MCF 10A (cell line): ENCODE measurements around the gene METTL21A. TPM values are rescaled to one million over a fixed set of nuclear protein-coding genes. Genes with fewer than 3 reads are reported as not detected.

Experiments used
- BruUV-seq: library from RNA; stranded (reverse); fragments of 400-500 nt; replicated peaks from 2 replicates; lab custom pipeline; 2021; lab: Mats Ljungman, UMichigan
- CTCF ChIA-PET: fragments of 300-600 bp; sonication (Branson Sonifier 250); formaldehyde crosslinking; extraction: SDS; loops from one replicate; lab custom pipeline; 2021; ENCODE audit warnings: antibody characterized with exemption, inconsistent platforms; lab: Yijun Ruan, JAX
- POLR2A ChIA-PET: fragments of 300-600, 350-650 bp; sonication (Branson Sonifier 250); formaldehyde crosslinking; extraction: SDS; loops from one replicate; lab custom pipeline; 2020; ENCODE audit warnings: antibody characterized with exemption, inconsistent platforms; lab: Yijun Ruan, JAX
- DNase-seq: peaks from one replicate; pipeline ENCODE4 v3.0.0-alpha.2; 2018; ENCODE audit not compliant: unreplicated experiment
- H3K27ac Mint-ChIP-seq: one replicate; pipeline ENCODE4 v1.8.0; 2022; ENCODE audit warnings: mild to moderate bottlenecking, low read depth, mixed read lengths; ENCODE audit not compliant: unreplicated experiment
- H3K27me3 Mint-ChIP-seq: one replicate; pipeline ENCODE4 v1.8.0; 2022; ENCODE audit warnings: mixed read lengths; ENCODE audit not compliant: insufficient read depth, unreplicated experiment
- H3K36me3 Mint-ChIP-seq: one replicate; pipeline ENCODE4 v1.8.0; 2022; ENCODE audit warnings: mild to moderate bottlenecking, moderate library complexity, mixed read lengths; ENCODE audit not compliant: insufficient read depth, unreplicated experiment
- H3K4me1 Mint-ChIP-seq: one replicate; pipeline ENCODE4 v1.8.0; 2022; ENCODE audit warnings: mixed read lengths; ENCODE audit not compliant: insufficient read depth, unreplicated experiment
- H3K4me3 Mint-ChIP-seq: one replicate; pipeline ENCODE4 v1.8.0; 2022; ENCODE audit warnings: mild to moderate bottlenecking, moderate library complexity, mixed read lengths; ENCODE audit not compliant: unreplicated experiment
- H3K9me3 Mint-ChIP-seq: one replicate; pipeline ENCODE4 v1.8.0; 2022; ENCODE audit warnings: mixed read lengths; ENCODE audit not compliant: unreplicated experiment
- intact Hi-C: fragments of 100-400 bp; cut with micrococcal nuclease; formaldehyde crosslinking; loops from 2 replicates; pipeline ENCODE4 v1.14.1; 2022
- total RNA-seq: library from RNA; stranded (reverse); gene quantifications from 2 replicates; pipeline ENCODE4 v1.2.3, GENCODE V29; 2022
- TF ChIP-seq, protein P1 (sequence below): fragments of 200-600 bp; IDR thresholded peaks from one replicate; pipeline ENCODE4 v1.8.0; 2022; ENCODE audit warnings: antibody characterized with exemption, mild to moderate bottlenecking; ENCODE audit not compliant: unreplicated experiment

The METTL21A gene
- total RNA-seq, 1 experiment from 2014 or later: 8.4 TPM

DNA sequence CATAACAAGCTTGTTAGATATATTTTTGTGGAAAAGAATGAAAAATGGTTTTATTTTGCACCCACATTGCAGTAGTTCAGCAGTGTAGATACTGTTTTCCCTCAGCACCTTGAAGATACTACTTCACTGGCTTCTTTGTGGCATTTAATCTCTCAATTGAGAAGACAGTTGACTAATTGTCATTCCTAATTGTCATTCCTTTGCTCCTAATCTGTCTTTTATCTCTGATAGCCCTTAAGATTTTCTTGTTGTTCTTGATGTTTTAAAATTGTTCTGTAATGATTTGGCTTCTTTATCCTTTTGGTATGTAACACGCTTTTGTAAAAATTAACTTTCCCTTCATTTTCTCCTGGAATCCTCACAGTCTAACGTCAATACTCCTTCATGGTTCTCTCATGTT lies 48.2 kb upstream of the METTL21A start:
- H3K27ac Mint-ChIP-seq: no peak overlapping the region

DNA sequence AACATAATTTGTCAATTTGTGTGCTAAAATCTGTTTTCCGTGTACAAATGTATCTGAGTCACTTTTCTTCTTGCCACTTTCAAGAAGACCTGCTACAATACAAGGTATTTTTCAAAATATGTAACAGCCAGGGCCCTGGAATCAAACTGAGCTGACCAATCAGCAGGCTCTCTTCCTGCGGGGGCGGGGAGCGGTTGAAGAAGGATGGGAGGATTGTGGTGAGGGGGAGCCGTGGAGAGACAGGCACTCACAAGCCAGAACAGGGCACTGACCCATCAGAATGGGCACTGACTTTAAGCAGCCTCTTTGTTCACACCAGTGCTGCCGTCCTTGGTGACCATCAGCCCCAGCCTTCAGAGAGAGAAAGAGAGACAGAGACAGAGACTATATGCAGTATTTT lies 45.7 kb upstream of the METTL21A start:
- POLR2A ChIA-PET: interaction anchor here (0.6 kb wide), 1 partner anchor 18 kb away, joined by 3 read pairs; no protein-coding TSS in a partner anchor
- H3K36me3 Mint-ChIP-seq: no peaks in the 10 kb centered on the region
- no peaks in the 10 kb centered on the region for H3K27me3 Mint-ChIP-seq
- no peaks in the 10 kb centered on the region for H3K4me1 Mint-ChIP-seq
- intact Hi-C loops: no loop called here
- H3K27ac Mint-ChIP-seq: no peak overlapping the region
- no TSS peak for BruUV-seq
- TF ChIP-seq, protein P1, sequence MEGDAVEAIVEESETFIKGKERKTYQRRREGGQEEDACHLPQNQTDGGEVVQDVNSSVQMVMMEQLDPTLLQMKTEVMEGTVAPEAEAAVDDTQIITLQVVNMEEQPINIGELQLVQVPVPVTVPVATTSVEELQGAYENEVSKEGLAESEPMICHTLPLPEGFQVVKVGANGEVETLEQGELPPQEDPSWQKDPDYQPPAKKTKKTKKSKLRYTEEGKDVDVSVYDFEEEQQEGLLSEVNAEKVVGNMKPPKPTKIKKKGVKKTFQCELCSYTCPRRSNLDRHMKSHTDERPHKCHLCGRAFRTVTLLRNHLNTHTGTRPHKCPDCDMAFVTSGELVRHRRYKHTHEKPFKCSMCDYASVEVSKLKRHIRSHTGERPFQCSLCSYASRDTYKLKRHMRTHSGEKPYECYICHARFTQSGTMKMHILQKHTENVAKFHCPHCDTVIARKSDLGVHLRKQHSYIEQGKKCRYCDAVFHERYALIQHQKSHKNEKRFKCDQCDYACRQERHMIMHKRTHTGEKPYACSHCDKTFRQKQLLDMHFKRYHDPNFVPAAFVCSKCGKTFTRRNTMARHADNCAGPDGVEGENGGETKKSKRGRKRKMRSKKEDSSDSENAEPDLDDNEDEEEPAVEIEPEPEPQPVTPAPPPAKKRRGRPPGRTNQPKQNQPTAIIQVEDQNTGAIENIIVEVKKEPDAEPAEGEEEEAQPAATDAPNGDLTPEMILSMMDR: no peak
- no peaks in the 10 kb centered on the region for H3K9me3 Mint-ChIP-seq
- no peak for DNase-seq
- no peak overlapping the region for H3K4me3 Mint-ChIP-seq
- CTCF ChIA-PET: no interaction called here

More for the DNA sequence above, 48.2 kb upstream of the METTL21A start:
- H3K27me3 Mint-ChIP-seq: no peaks in the 10 kb centered on the region
- no peak for DNase-seq
- no peak overlapping the region for H3K4me3 Mint-ChIP-seq
- CTCF ChIA-PET: no interaction called here
- BruUV-seq: no TSS peak
- intact Hi-C loops: no loop called here
- H3K4me1 Mint-ChIP-seq: peaks cover 7% of the 10 kb centered on the region
- H3K36me3 Mint-ChIP-seq: no peaks in the 10 kb centered on the region
- TF ChIP-seq, protein P1: no peak
- POLR2A ChIA-PET: no interaction called here
- H3K9me3 Mint-ChIP-seq: no peaks in the 10 kb centered on the region

- CTCF ChIA-PET: no interaction called here
- Mint-ChIP-seq H3K27me3 (no peaks in the 10 kb centered on the region), H3K4me3 (no peak overlapping the region)
These were observed 38.8 kb upstream of the METTL21A start for GRCh38 chr2:207663870-207664545.

GRCh38 chr2:207662203-207662602 lies 37.0 kb upstream of the METTL21A start:
- TF ChIP-seq, protein P1: no peak
- H3K9me3 Mint-ChIP-seq: no peaks in the 10 kb centered on the region
- no peak for DNase-seq
- no peaks in the 10 kb centered on the region for H3K4me1 Mint-ChIP-seq
- ChIA-PET POLR2A (no interaction called here), CTCF (no interaction called here)
- H3K4me3 Mint-ChIP-seq: no peak overlapping the region
- no peaks in the 10 kb centered on the region for H3K27me3 Mint-ChIP-seq
- intact Hi-C loops: no loop called here
- no peaks in the 10 kb centered on the region for H3K36me3 Mint-ChIP-seq
- no TSS peak for BruUV-seq
- H3K27ac Mint-ChIP-seq: no peak overlapping the region

More at GRCh38 chr2:207663870-207664545, 38.8 kb upstream of the METTL21A start:
- Mint-ChIP-seq H3K9me3 (no peaks in the 10 kb centered on the region), H3K27ac (no peak overlapping the region), H3K36me3 (no peaks in the 10 kb centered on the region), H3K4me1 (no peaks in the 10 kb centered on the region)
- no TSS peak for BruUV-seq
- TF ChIP-seq, protein P1: no peak
- DNase-seq: no peak
- intact Hi-C loops: no loop called here
- POLR2A ChIA-PET: no interaction called here
